ENCODE results near the gene HDAC7. TPM values are rescaled to one million over a fixed set of nuclear protein-coding genes. Genes with fewer than 3 reads are reported as not detected.
"Not testable (repeated sequence)": the region's sequence is repeated elsewhere in the genome, so short reads cannot be mapped to it uniquely, and the experiment has no call there.

HDAC7 gene
- total and polyA plus RNA-seq, 4 donors = 13.5 to 64.2 (median 32.0) TPM

DNA sequence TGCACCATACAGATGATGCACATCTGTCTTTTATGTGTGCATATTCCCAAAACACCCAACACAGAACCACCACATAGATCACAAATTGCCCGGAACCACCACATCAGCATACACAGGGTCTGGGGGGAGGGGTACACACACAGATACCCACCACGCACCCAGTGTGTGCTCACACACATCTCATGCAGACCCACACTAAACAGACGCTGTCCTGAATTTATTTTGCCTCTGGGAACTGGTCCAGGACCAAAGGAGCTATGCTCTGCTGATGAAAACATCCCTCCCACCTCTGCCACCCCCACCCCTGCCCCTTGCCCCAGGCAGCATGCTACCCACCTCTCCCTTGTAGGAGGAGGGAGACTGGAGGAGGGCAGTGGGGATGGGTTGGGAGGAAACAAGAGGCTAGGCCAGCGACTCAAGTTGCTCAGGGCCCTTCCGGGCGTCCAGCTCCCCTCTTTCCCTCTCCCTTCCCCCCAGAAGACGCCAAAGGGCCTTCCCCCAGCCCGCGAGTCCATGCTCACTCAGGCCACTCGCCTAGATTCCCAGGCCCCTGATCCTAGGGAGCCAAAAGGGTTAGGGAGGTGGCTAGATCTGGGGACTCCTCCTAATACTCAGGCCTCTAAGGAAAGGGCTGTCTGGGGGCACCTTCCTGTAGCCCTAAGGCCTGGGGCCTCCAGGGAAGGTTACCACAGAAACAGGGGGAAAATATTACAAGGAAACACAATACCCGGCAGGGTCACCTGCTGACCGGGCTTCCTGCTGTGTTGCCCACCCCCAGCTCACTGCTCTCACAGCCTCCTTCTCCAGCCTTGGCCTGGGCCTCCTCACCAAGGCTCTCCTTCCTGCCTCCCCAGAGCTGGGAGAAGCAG is 3.1 kb downstream of the HDAC7 start:
- peak overlapping the region; percentile 73 for H3K27ac ChIP-seq (ENCODE audit: low read depth, low read length)
- no peaks in the 10 kb centered on the region for H3K27me3 ChIP-seq (ENCODE audit: control insufficient read depth, insufficient read depth, low read length)
- peak overlapping the region; percentile 5 for H3K4me3 ChIP-seq (ENCODE audit: low read depth, low read length)
- 24% methylated on average over 4 of the region's 12 CpGs for WGBS (ENCODE audit: insufficient coverage)
- no peaks in the 10 kb centered on the region for H3K9me3 ChIP-seq (ENCODE audit: control insufficient read depth, insufficient read depth, low read length)
- DNase-seq (ENCODE audit: low read depth in 4 of 6, low spot score in 6 of 6) = peak in 1 of 6 donors; percentile 28
- H3K36me3 ChIP-seq (ENCODE audit: control insufficient read depth, insufficient read depth, low read length) = peaks cover 6% of the 10 kb centered on the region
- peaks cover 65% of the 10 kb centered on the region for H3K4me1 ChIP-seq (ENCODE audit: control insufficient read depth, insufficient read depth, low read length)

DNA sequence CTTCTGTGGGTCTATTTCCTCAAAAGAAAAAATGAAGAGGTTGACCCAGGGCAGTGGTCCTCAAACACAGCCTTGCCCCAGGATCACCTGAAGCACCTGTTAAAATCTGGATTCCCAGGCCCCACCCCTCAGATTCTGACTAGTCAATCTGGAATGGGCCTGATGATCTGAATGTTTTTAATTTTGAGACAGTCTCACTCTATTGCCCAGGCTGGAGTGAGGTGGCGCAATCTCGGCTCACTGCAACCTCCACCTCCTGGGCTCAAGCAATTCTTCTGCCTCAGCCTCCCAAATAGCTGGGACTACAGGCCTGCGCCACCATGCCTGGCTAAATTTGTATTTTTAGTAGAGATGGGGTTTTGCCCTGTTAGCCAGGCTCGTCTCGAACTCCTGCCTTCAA is 4.3 kb downstream of the HDAC7 start:
- not testable (repeated sequence) for H3K9me3 ChIP-seq (ENCODE audit: control insufficient read depth, insufficient read depth, low read length); H3K36me3 ChIP-seq (ENCODE audit: control insufficient read depth, insufficient read depth, low read length); DNase-seq (ENCODE audit: low read depth in 4 of 6, low spot score in 6 of 6); H3K27me3 ChIP-seq (ENCODE audit: control insufficient read depth, insufficient read depth, low read length); H3K27ac ChIP-seq (ENCODE audit: low read depth, low read length); H3K4me3 ChIP-seq (ENCODE audit: low read depth, low read length)
- 90% methylated on average over 3 of the region's 5 CpGs for WGBS (ENCODE audit: insufficient coverage)
- peaks cover 66% of the 10 kb centered on the region for H3K4me1 ChIP-seq (ENCODE audit: control insufficient read depth, insufficient read depth, low read length)

DNA sequence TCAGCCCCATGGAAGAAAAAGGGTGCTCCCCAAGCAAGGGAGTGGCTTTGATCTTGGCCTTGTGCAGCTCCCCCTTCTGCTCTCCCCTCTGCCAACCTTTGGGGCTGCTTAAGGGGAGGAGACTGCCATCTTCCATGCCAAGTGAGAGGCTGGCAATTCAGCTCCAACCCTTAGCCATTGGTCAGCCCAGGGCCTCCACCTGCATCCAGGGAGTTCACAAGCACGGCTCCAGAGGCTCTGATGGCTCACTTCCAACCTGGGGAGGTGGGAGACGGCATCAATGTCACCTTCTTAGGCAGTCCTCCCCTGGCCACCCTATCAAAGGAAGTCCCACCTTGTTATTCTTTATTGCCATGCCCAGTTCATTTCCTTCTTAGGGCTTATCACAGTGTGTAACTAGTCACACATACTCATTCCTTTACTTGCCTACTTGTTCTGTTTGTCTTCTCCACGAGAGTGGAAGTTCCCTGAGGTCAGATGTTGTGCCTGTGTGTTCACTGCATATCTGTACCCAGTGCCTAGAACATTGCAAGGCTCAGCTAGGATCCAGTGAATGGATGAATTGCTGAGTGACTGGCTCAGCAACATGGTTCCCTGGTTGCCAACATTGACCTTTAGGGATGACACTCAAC is 5.0 kb downstream of the HDAC7 start:
- H3K27ac ChIP-seq (ENCODE audit: low read depth, low read length) = peak overlapping the region; percentile 15
- DNase-seq (ENCODE audit: low read depth in 4 of 6, low spot score in 6 of 6) = no peak

DNA sequence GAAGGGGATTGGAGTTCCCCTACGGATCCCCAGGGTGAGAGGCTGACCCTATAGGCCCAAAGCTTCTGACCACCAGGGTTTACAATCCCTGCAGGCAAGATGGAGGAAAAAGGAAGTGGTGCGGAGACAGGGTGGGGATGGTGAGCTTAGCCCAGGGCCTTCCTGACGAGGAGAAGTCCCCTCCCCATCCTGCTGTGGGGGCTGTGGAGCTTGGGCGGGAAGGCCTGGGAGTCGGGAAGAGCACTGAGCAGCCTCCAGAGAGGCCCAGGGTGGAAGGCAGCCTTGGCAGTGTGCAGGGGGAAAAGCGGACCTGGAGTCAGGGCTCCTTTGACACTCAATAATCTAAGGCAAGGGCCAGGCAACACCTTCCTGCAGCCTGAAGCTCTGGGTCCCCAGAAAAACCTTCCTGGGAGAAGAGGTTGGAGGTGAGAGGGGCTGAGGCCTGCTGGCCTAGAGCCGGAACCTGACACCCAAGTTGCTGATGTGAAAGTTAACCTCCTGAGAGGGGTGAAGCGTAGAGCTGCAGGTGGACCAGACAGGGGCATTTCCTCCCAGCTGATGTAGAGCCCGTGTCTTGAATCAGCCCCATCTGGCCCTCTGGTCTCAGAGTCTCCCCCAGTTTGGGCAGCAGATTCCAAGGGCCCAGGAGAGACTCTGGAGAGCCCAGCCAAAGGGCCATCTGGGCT is 6.0 kb downstream of the HDAC7 start:
- H3K4me1 ChIP-seq (ENCODE audit: control insufficient read depth, insufficient read depth, low read length) = peaks cover 66% of the 10 kb centered on the region
- no peaks in the 10 kb centered on the region for H3K9me3 ChIP-seq (ENCODE audit: control insufficient read depth, insufficient read depth, low read length)
- H3K27me3 ChIP-seq (ENCODE audit: control insufficient read depth, insufficient read depth, low read length) = no peaks in the 10 kb centered on the region
- peaks cover 3% of the 10 kb centered on the region for H3K36me3 ChIP-seq (ENCODE audit: control insufficient read depth, insufficient read depth, low read length)
- peak overlapping the region; percentile 79 for H3K27ac ChIP-seq (ENCODE audit: low read depth, low read length)
- 75% methylated on average over 6 of the region's 9 CpGs for WGBS (ENCODE audit: insufficient coverage)
- DNase-seq (ENCODE audit: low read depth in 4 of 6, low spot score in 6 of 6) = no peak
- H3K4me3 ChIP-seq (ENCODE audit: low read depth, low read length) = peak overlapping the region; percentile 9

More for the DNA sequence above, 5.0 kb downstream of the HDAC7 start:
- H3K36me3 ChIP-seq (ENCODE audit: control insufficient read depth, insufficient read depth, low read length) = peaks cover 6% of the 10 kb centered on the region
- no peaks in the 10 kb centered on the region for H3K9me3 ChIP-seq (ENCODE audit: control insufficient read depth, insufficient read depth, low read length)
- WGBS (ENCODE audit: insufficient coverage) = 89% methylated on average over 3 of the region's 3 CpGs
- H3K27me3 ChIP-seq (ENCODE audit: control insufficient read depth, insufficient read depth, low read length) = no peaks in the 10 kb centered on the region
- H3K4me1 ChIP-seq (ENCODE audit: control insufficient read depth, insufficient read depth, low read length) = peaks cover 66% of the 10 kb centered on the region
- no peak overlapping the region for H3K4me3 ChIP-seq (ENCODE audit: low read depth, low read length)

DNA sequence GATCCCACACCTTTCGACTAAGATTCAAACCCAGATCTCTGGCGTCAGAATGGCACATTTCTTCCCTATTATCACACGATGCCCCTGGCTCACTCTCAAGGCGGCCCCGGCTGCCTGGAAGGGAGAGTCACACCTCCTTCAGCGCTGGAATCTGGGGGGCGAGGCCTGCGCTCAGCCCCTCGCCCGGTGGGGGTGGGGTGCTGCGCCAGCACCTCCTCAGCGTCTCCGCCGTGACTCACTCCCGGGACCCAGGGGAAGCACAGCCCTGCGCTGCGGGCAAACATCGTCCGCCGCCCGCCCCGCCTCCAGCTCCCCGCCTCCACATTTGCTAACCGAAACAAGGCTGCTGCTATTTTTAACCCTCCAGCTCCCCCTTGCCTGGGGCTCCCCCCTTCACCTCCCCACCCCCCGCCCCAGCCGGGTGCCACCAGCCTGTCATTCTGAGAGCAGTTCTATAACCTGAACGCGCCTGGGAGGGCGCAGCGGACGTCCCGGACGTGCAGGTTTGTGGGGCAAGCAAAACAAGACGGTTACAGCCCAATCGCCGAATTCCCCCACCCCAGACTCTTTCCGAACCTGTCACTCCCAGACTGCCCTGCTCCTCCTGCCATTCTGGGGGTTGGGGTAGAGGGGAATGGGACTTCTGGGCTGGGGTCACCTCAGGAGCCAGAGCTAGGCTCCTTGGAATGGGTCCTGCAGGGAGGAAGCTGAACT is 6.7 kb downstream of the HDAC7 start:
- peak overlapping the region; percentile 28 for H3K4me3 ChIP-seq (ENCODE audit: low read depth, low read length)
- WGBS (ENCODE audit: insufficient coverage) = 3% methylated on average over 29 of the region's 37 CpGs
- H3K4me1 ChIP-seq (ENCODE audit: control insufficient read depth, insufficient read depth, low read length) = peaks cover 67% of the 10 kb centered on the region
- H3K36me3 ChIP-seq (ENCODE audit: control insufficient read depth, insufficient read depth, low read length) = peaks cover 3% of the 10 kb centered on the region
- peak overlapping the region; percentile 79 for H3K27ac ChIP-seq (ENCODE audit: low read depth, low read length)
- DNase-seq (ENCODE audit: low read depth in 4 of 6, low spot score in 6 of 6) = peak in 2 of 6 donors; percentile 50 to 73
- H3K9me3 ChIP-seq (ENCODE audit: control insufficient read depth, insufficient read depth, low read length) = no peaks in the 10 kb centered on the region
- no peaks in the 10 kb centered on the region for H3K27me3 ChIP-seq (ENCODE audit: control insufficient read depth, insufficient read depth, low read length)

DNA sequence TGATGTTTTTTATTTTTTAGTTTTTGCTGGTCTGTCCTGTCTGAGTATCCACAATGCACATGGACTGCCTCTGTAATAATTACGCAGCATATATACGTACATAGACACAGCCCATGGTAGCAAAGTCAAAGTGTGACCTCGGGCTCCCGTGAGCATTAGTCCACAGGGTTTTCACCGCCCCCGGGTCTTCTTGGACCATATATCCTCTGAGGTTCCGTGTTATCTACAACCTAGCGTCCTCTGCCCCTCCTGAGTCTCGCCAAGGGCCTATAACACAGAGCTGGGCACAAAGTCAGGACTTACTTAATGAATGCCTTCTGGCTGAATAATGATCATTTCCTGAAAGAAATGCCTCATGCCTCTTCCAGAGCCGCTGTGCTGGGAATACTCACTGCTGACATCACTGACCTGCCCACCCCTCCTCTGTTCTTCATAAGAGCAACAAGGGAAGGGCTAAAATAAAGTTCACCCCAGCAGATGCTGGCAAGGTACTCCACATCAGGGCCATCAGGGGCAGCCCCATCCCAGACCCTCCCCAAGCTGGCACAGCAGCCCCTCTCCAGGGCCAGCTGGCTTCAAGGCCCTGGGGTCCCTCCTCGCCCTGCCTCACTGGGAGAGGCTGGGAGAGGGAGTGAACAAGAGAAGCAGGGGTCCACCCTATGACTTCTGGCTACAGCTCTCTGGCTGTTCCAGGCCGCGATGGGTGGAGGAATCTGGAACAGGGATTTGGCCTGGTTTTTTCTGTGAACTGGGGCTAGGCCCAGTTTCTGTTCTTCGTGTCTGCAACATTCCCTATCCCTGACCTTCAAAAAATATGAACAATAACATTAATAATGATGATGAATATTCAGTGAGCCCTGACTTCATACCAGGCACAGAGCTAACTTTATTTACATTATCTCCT is 7.9 kb downstream of the HDAC7 start:
- Histone ChIP-seq H3K4me1 (ENCODE audit: control insufficient read depth, insufficient read depth, low read length) (peaks cover 68% of the 10 kb centered on the region), H3K4me3 (ENCODE audit: low read depth, low read length) (no peak overlapping the region), H3K27ac (ENCODE audit: low read depth, low read length) (peak overlapping the region; percentile 79), H3K9me3 (ENCODE audit: control insufficient read depth, insufficient read depth, low read length) (no peaks in the 10 kb centered on the region), H3K27me3 (ENCODE audit: control insufficient read depth, insufficient read depth, low read length) (no peaks in the 10 kb centered on the region), H3K36me3 (ENCODE audit: control insufficient read depth, insufficient read depth, low read length) (no peaks in the 10 kb centered on the region)
- 81% methylated on average over 10 of the region's 14 CpGs for WGBS (ENCODE audit: insufficient coverage)
- DNase-seq (ENCODE audit: low read depth in 4 of 6, low spot score in 6 of 6) = peak in 1 of 6 donors; percentile 59

DNA sequence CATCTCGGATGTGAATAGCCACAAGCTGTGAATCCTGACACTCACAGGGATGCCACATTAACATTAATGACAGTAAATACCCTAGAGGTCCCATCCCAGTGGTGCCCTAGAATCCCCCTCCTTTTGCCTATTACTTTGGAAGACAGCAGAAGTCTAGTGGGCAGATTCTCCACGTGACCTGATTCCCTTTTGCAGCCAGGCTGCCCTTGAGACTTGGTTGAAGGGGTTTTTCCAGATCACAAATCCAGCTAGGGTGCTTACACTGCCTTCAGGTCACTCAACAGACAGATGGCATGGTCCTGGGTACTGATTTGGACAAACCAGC is 8.7 kb downstream of the HDAC7 start:
- no peaks in the 10 kb centered on the region for H3K27me3 ChIP-seq (ENCODE audit: control insufficient read depth, insufficient read depth, low read length)
- H3K4me1 ChIP-seq (ENCODE audit: control insufficient read depth, insufficient read depth, low read length) = peaks cover 70% of the 10 kb centered on the region
- 50% methylated on average over 1 of the region's 2 CpGs for WGBS (ENCODE audit: insufficient coverage)
- H3K36me3 ChIP-seq (ENCODE audit: control insufficient read depth, insufficient read depth, low read length) = no peaks in the 10 kb centered on the region
- H3K4me3 ChIP-seq (ENCODE audit: low read depth, low read length) = no peak overlapping the region
- DNase-seq (ENCODE audit: low read depth in 4 of 6, low spot score in 6 of 6) = no peak
- H3K9me3 ChIP-seq (ENCODE audit: control insufficient read depth, insufficient read depth, low read length) = no peaks in the 10 kb centered on the region
- H3K27ac ChIP-seq (ENCODE audit: low read depth, low read length) = peak overlapping the region; percentile 54

DNA sequence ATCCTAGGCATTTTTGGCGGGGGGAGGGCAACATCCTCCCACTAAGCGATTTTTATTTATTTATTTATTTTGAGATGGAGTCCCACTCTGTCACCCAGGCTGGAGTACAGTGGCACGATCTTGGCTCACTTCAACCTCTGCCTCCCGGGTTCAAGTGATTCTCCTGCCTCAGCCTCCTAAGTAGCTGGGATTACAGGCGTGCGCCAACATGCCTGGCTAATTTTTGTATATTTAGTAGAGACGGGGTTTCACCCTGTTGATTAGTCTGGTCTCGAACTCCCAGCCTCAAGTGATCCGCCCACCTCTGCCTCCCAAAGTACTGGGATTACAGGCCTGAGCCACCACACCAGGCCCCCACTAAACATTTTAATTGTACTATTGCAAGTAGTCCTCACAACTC is 10.2 kb downstream of the HDAC7 start:
- H3K4me3 ChIP-seq (ENCODE audit: low read depth, low read length); H3K36me3 ChIP-seq (ENCODE audit: control insufficient read depth, insufficient read depth, low read length); H3K9me3 ChIP-seq (ENCODE audit: control insufficient read depth, insufficient read depth, low read length); H3K27me3 ChIP-seq (ENCODE audit: control insufficient read depth, insufficient read depth, low read length); H3K27ac ChIP-seq (ENCODE audit: low read depth, low read length); DNase-seq (ENCODE audit: low read depth in 4 of 6, low spot score in 6 of 6): not testable (repeated sequence)
- WGBS (ENCODE audit: insufficient coverage) = no CpG with 5 or more reads among the region's 9 CpGs
- peaks cover 82% of the 10 kb centered on the region for H3K4me1 ChIP-seq (ENCODE audit: control insufficient read depth, insufficient read depth, low read length)

Data from spinal cord (tissue), 10 donors.